A172 (cell line): ENCODE measurements around the gene STPG2. TPM values are rescaled to one million over a fixed set of nuclear protein-coding genes. Genes with fewer than 3 reads are reported as not detected.
A peak's percentile ranks its signal among the peaks of the same experiment; 100 is the strongest.

ENCODE experiments used
- DNase-seq: peaks from one replicate; pipeline ENCODE4 v3.0.0-alpha.2; 2015; ENCODE audit warnings: low spot score
- total RNA-seq: library from RNA; depleted of rRNA; stranded (reverse); fragments of >200 nt; shearing (Covaris generic); gene quantifications from 2 replicates; pipeline ENCODE4 v1.2.3, GENCODE V29; 2014

Gene STPG2
- total RNA-seq, 1 experiment from 2014 or later, result 0.19 TPM

DNA sequence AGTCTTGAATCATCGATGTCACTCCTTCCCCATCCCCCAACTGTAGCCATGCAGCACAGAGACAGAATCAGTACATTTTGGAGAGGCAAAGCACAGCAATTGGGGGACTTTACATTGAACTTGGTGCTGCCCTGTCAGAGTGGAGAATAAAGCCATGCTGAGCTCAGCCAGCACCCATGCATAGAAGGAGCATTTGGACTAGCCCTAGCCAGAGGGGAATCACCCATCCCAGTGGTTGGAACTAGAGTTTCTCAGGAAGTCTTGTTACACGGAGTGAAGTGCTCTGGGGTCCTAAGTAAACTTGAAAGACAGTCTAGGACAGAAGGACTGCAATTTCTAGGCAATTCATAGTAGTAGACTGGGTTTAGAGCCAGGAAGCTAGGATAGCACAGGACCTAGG is 49.6 kb downstream of the STPG2 start:
- DNase-seq, result no peak

DNA sequence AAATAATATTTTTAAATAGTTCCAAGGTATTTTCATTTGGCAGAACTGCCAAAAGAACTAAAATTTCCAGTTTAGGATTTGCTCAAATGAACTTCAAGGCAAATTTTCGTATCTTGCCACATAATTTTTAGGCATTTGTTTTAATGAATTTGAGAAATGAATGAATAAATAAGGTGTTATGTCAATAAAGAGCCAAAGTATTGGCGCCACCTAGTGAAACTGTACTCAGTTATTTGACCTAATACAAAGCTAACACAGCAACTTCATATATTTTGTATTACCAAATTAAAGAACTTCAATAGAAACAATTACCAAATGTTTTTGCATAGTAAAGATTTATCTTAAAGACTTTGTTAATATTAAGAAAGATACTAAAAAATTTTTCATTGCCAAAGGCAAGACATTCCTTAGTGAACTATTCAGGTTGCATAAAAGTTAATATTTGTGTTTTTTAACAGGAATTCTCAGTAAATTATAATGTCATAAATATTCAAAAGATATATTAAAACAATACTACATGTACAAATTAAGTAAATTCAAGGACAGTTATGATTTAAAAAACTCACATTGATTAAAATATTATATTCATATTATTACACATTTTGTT is 50.3 kb downstream of the STPG2 start:
- peak; percentile 26 for DNase-seq

DNA sequence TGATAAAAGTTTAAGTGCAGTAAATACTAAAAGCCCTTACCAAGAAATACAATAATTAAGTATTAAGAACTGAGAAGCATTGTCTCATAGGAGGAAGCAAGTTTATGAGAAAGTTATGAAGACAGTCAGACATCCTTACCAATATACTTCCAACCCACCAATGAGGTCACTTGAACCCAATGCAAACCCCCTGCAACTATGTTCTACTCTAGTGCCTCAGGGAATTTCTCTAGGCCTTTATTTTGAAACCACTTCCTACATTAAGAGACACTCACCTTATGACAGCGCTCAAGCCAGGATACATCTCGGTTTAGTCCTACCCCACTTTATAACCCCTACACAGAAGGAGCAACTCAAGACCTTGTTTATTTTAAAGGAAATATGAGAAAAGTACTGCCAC is 61.3 kb downstream of the STPG2 start:
- no peak for DNase-seq

DNA sequence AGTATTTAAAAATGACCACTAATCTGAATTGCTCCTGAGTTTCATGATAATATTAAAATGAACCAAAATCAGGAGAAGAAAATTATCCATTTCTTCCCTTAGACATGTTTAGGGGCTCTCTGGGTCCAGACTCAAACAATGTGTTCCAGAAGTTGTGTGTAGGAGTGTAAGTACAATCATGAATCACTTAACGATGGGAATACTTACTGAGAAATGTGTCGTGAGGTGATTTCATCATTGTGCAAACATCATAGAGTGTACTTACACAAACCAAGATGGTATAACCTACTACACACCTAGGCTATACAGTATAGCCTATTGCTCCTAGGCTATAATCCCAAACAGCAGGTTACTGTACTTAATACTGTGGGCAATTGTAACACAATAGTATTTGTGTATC is 74.8 kb downstream of the STPG2 start:
- DNase-seq, result no peak

DNA sequence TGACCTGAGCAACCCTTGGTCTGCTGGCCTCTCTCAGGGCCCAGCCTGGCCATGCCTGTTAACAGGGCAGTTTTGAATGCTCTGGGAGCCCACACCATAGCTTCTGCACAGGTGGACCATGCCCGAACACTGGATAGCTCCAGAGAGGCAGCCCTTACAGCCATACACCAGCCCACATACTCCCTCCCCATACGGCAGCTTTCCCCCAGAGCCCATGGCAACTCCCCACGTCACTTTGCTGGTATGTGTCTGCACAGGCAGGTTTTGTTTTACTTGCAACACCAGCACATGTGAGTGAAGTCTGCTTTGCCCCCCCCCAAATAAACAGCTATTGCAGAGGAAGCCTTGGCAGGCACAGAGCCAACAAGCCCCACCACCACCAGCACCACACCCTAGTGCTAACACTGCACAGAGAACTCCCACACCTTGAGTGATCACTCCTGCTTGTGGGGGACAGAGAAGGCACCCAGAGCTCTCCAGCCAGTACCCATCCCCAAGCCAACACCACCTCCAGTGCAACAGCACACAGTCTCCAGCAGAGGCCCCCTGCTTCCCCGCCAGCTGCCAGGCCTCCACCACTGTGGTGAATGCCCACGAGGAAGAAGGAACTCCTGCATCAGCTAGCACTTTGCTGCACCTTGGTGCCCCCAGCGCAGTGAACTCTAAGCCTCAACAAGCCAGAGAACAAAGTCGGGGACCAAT is 87.3 kb downstream of the STPG2 start:
- no peak for DNase-seq

DNA sequence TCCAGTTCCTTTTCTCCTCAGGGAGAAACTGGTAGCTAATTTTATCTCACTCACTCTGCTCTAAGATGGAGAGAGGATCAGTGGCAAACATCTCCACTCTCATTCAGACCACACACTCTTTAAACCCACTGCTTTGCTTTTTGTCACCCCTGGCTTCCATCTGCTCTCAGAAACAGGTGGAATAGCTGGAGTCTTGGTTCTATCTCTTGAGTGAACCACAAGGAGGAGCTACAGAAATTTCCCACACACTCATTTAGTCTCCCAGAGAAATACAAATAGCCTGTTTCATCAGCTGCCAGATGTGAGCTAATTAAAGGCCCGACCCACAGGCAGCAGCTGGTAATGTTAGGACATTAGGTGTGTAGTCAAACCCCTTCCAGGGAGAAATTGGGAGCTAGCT is 96.6 kb downstream of the STPG2 start:
- DNase-seq, result no peak

DNA sequence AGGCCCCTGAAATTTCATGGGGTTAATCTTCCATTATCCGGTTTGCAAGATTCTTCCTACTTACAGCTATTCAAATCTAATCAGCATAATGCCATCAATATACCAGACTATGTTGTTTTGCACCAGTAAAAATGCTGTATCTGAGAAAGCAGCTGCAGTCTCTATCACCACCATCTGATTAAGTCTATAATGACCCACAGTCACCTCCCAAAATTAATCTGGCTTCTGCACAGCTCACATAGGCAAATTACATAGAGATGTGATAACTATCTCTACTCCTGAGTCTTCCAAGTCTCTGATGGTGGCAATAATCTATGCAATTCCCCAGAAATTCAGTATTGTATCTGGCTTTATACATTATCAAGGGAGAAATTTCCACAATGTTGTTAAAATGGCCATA is 113.2 kb downstream of the STPG2 start:
- DNase-seq, result no peak

DNA sequence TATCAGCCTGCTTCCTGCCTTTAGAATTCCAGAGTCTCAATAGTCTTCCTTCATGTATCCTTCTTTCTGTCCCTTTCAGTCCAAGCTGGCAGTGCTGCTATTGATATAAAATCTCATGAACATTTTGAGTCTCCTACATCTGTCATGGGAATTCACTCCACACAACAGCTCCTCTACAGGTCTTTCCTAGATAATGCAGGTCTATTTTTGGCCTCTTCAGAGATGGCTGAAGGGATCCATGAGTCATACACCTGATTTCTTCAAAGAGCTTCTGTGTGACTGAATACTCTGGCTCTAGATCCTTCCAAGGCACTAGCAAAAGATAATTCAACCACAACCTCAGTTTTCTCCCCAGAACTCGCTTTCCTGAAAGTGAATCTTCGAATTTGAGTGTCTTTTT is 115.4 kb downstream of the STPG2 start:
- DNase-seq, result peak; percentile 60

DNA sequence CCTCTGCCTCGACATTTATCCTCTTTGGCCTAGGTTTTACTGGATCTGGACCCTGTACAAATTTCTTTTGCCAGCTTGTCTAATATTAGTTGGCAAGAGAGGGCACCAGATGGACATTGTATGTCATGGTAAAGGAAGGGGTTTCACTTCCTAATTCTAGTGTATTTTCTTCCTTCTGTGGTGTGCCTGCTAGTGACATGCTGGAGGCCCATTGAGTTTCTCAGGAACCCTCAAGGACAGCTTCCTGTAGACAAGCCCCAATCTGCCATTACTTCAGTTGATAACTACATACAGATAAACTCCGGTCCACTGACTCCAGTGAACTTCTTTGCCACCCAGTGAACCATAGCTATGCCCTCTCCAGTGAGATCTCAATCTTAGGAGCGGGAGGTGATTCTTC is 116.9 kb downstream of the STPG2 start:
- no peak for DNase-seq

DNA sequence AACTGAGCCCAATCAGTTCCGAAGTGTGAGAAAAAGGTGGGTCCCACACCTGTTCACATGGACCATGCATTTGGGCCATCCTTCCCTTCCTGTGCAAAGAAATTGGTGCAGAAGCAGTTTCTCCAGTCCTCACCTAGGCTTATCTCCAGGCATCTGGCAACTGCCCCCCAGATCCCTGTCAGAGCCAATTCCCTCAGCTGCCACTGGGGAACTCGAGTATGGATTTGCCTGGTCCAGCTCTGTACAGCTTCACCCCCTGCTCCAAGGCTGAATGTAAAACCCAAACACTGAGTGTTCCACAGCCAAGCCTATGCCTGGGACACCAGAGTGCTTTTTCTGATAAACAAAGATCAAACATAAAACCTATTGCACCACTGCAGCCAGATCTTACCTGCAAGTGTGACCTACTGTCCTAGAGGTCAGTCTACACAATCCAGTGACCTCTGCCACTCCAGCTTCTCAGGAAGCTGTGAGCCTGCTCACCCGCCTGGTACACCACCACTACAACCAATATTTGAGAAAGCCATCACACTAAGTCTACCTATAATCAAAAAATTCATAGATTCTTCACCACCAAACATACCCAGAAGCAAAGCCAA is 136.4 kb downstream of the STPG2 start:
- no peak for DNase-seq

DNA sequence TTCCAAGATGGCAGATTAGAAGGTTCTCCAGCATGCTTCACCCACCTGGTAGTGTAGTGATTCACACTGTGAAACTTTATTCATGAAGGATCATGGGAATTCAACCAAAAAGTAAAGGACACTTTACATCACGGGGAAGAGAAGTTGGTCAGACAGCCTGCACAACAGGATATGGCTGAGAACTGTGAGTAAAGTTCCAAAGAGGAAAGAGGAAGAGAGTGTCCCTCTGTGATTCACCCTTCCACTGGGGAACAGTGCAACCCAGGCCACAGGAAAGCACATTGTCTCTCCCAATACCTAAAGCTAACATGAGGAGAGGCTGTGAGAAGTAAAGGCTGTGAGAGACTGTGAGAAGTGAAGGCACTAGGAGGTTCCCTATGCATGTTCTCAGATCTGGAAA is 137.2 kb downstream of the STPG2 start:
- no peak for DNase-seq

DNA sequence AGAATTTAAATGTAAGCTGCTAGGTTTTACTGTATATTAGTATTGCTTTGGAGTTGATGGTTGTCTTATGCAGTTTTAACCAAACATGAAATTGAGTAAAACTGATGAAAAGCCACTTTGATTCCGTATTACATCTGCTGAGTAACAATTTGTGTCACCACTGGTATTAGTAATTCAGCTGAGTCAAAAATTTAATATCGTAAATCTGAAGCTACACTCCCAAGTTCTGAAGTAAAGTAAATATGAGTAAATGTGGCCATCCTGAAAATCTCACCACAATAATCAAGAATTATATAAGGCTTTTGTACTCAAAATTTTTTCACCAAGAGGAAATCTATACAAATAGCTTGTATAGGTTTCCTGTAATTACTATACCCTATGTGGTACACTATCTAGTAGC is 142.3 kb downstream of the STPG2 start:
- no peak for DNase-seq

DNA sequence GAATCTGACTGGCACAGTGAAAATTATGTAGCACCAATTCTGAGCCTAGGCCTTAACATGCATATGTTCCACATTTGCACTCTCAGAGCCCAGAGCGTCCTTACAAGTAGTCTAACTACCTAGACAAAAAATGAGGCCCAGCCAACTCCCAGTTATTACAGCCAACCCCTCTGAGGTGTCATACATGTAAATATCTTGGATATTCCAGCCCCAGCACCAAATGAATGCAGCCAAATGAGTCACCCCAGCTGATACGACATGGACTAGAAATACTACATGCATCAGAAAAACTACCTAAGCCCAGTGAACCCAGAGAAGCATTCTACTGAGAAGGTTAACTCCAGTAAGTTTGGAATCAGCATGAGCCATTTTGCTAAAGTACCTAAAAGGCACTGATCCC is 145.1 kb downstream of the STPG2 start:
- DNase-seq, result no peak

DNA sequence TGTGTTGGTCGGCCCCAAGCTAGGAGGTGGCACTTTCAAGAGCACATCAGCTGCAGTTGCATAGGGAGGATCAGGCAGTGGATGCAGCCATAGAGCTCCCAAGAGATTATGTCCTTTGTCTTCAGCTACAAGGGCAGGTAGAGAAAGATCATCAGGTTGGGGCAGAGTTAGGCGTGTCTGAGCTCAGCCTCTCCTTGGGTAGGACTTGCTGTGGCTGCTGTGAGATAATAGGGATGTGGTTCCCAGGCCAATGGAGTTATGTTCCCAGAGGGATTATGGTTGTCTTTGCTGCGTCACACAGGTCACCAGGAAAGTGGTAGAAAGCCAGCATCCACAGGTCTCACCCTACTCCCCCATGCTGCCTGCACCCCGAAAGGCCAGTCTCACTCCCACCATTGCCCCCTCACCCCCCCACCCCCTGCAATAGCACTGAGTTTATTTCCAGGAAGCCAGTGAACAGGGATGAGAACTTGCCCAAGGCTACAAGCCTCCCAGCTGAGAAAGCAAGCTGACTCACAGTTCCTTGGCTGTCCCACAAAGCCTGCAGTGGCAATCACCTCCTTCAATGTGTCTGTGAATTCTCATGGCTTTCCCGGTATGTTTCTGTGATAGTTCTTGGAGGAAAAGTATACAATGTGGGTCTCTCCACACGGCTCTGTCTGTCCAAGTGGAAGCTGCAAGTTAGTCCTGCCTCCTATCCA is 148.4 kb downstream of the STPG2 start:
- DNase-seq, result no peak

DNA sequence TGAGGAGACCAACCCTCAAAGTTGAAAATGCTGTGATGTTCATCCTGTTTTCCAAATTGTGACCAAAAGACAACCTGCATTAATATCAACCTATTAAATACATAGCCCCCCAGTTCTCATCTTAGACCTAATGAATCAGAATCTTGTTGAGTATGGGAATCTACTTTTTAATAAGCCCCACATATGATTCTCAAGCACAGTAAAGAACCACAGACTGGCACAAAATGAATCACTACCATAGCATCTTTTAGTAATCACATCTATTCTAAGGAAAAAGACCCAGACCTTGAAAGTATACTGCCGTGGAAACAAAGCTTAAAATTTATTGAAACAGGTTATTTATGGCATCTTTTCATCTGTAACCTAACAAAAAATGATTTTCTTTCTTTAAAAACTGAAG is 152.9 kb downstream of the STPG2 start:
- DNase-seq, result no peak

DNA sequence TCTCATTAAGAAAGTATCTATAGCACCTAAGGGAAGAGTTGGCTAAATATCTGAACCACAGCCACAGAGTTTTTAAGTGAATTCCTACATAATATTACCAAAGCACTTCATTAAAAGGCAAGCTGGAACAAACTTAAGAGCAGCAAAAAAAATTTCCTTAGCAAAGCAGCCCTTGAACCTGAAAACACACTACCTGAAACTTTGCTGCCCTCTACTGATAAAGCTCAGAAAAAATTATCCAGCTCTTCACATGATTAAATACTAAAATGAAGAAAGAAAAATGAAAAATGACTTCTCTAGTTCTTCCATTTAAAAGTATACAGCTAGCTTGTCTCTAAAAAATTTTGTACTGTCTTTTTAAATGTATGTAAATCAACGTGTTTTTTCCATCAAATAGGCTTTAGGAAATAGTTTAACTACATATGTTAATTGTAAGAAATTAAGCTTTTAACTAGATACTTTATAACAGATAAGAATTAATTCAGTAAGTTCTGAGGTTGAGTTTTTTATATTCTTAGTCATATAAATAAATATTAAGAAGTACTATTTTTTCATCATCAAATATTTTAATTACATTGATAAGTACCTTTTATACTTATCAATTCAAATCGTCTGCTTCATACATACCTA is 156.1 kb downstream of the STPG2 start:
- DNase-seq, result peak; percentile 25

DNA sequence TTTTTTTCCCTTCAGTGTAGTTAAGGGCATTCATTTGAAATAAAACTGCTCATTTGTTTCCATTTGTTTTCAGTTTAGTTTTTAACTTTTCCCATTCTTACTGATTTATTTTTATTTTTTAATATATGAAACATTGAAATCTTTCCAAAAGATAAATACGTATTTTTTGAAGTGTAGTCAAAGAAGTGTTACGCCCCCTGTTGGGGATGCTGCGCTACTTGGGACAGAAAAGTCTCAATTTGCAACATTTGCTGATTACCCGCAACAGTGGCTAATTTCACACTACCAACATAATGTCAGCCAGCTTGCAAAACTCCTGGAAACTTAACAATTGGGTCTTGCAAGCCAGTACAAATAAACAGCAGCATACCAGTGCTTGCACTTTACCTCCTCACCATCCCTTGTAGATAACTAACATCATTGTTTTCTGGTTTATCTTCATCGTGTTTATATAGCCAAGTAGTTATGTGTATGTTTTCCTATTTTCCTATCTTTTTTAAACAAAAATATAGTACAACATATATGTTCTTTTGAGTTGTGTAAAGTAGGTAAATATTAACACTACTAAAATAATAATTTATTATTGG is 158.6 kb downstream of the STPG2 start:
- DNase-seq, result no peak

DNA sequence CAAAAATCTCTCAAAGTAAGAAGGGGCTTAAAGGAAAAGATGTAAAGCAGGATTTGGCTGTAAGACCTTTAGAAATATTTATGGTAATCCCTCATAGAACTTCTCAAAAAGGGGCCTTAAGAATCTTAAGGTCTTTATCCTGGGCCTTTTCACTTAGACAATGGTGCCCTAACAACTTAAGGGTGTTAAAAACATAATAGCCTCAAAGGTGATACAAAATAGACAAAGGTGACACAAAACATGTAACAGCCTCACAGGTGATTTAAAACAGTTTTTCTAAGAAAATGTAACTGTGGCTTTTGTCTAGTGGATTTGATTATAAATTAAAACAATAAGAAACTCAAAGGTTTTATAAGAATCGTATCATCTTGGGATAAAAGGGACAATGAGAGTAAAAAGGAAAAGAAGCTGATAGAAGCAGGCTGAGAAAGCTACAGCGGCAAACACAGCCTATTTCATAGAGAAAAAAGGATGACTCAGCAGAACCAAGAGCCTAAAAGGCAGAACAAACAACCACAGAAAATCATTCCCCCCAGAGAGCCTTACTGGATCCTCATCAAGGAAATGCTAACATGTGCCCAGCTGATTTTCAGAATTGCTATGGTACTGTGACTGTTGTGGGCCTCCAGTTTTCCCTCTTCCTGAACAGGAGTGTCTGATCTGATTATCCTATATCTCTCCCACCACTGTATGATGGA is 164.3 kb downstream of the STPG2 start:
- DNase-seq, result no peak

DNA sequence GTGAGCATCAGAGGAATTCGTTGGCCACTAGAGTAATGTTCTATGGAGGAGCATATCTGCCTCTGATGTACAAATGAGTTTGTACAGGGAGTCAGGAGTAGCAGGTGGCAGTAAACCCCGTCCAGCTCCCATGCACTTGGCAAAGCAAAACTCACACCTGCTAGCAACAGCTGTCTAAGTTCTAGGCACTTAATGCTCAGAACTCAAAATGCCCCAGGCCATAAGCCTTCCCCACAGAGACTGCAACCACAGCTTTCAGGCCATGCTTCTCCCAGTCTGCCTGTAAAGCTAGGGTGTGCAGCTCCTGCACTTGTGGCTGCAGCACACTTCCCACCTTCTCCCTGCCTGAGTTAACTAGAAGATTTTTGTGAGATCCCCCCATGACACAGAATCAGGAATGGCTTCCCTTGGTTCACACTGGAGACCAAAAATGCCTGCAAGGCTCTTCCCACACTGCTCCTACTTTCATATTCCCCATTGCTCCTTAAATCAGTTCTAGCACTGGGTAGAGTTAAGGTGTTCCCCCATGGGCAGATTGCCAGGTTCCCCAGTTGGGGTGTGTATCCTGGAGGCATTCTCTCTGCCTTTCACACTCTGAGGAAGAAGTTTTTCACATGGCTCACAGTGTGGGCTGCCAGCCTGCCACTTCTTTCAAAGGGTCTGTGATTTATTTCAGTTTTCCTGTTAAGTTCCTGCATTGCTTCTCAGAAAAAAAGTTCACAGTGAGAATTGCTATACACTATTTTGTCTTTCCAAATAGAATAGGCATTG is 189.9 kb downstream of the STPG2 start:
- DNase-seq, result no peak

DNA sequence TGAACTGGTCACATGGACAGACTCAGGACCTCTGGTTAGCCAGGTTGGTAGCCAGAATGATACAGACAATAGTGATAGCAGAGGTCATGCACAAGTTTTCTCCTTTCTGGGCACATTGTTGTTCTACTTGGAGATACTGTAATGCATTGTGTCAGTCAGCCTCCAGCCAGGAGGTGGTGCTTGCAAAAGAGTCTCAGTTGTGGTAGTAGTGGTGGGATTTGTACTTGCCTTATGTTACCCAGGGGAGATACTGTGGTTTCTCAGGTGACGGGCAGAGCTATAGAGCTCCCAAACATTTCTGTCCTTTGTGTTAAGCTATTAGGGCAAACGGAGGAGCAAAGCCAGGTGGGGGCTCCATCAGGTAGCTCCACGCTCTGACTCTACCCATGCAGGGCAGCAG is 190.5 kb downstream of the STPG2 start:
- no peak for DNase-seq

DNA sequence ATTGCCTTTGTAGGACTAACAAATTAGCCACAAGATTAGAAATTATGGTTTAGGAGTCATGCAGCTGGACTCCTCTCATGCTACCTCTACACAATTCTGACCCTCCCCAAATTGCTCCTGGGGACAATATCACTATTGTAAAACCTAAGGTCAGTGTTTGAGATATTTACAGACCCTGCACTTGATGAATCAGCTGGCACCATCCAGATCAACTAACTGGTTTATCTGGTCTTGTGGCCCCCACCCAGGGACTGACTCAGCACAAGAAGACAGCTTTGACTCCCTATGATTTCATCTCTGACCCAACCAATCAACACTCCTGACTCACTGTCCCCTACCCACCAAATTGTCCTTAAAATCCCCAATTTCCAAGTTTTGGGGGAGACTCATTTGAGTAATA is 192.4 kb downstream of the STPG2 start:
- no peak for DNase-seq
